IMR-90 (cell line): ENCODE results near the gene USP36.

Source experiments
- MXI1 ChIP-seq: IDR thresholded peaks from 2 replicates; pipeline ENCODE4 v1.6.1; 2012; ENCODE audit warnings: low read depth, mild to moderate bottlenecking, low read length, moderate library complexity, borderline replicate concordance
- POLR2A ChIP-seq: IDR thresholded peaks from 2 replicates; pipeline ENCODE4 v1.6.1; 2012; ENCODE audit warnings: mild to moderate bottlenecking, low read depth, low read length
- SMC3 ChIP-seq: fragments of 150-350 bp; IDR thresholded peaks from 2 replicates; pipeline ENCODE4 v1.6.1; 2016; ENCODE audit warnings: low read depth, mild to moderate bottlenecking, antibody characterized with exemption, low read length, moderate library complexity
- TF ChIP-seq, protein P1 (sequence below): fragments of 150-350 bp; IDR thresholded peaks from 2 replicates; pipeline ENCODE4 v1.6.1; 2016; ENCODE audit warnings: low read depth, mild to moderate bottlenecking, low read length, moderate library complexity, borderline replicate concordance

DNA sequence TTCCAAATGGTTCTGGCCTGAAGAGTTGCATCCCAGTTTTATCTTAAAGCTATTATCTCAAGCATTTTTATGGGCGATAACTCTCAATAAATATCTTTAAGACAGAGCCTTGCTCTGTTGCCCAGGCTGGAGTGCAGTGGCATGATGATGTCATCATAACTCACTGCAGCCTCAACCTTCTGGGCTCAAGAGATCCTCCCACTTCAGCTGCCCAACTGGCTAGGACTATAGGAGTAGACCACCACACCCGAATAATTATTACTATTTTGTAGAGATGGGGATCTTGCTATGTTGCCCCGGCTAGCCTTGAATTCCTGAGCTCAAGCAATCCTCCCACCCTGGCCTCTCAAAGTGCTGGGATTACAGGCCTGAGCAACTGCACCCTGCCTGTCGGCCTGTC lies 32.5 kb downstream of the USP36 start:
- TF ChIP-seq, protein P1, sequence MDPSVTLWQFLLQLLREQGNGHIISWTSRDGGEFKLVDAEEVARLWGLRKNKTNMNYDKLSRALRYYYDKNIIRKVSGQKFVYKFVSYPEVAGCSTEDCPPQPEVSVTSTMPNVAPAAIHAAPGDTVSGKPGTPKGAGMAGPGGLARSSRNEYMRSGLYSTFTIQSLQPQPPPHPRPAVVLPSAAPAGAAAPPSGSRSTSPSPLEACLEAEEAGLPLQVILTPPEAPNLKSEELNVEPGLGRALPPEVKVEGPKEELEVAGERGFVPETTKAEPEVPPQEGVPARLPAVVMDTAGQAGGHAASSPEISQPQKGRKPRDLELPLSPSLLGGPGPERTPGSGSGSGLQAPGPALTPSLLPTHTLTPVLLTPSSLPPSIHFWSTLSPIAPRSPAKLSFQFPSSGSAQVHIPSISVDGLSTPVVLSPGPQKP, result no peak
- TF ChIP-seq POLR2A (no peak), MXI1 (no peak), SMC3 (no peak)
